OCI-LY7 (cell line): ENCODE data around the gene BCL7B. TPM values are rescaled to one million over a fixed set of nuclear protein-coding genes. Genes with fewer than 3 reads are reported as not detected.
A peak's percentile ranks its signal among the peaks of the same experiment; 100 is the strongest.

ENCODE experiments used
- BruUV-seq: library from RNA; stranded (reverse); fragments of 400-500 nt; replicated peaks from 2 replicates; lab custom pipeline; 2021; lab: Mats Ljungman, UMichigan
- CTCF ChIA-PET: fragments of 300-600 bp; sonication (Branson Sonifier 250); formaldehyde crosslinking; loops from one replicate; lab custom pipeline; 2022; ENCODE audit warnings: antibody characterized with exemption; ENCODE audit not compliant: unreplicated experiment; lab: Charles Lee
- POLR2A ChIA-PET: fragments of 300-600 bp; sonication (Branson Sonifier 250); formaldehyde crosslinking; loops from one replicate; lab custom pipeline; 2022; ENCODE audit warnings: antibody characterized with exemption; lab: Charles Lee
- DNase-seq: peaks from one replicate; pipeline ENCODE4 v3.0.0-alpha.2; 2015; ENCODE audit warnings: low spot score
- H2AFZ ChIP-seq: fragments of 200-600 bp; sonication (generic), shearing (Covaris generic); 2 replicates; pipeline ENCODE4 v1.6.1; 2014; ENCODE audit warnings: mild to moderate bottlenecking, antibody characterized with exemption, low read length, moderate library complexity
- H3K27ac ChIP-seq: fragments of 200-600 bp; sonication (generic); 2 replicates; pipeline ENCODE4 v1.5.1; 2014; ENCODE audit warnings: mixed run types, low read depth, mild to moderate bottlenecking, moderate library complexity, low read length, inconsistent platforms; ENCODE audit not compliant: poor library complexity, severe bottlenecking
- H3K36me3 ChIP-seq: fragments of 200-600 bp; sonication (generic); 2 replicates; pipeline ENCODE4 v1.6.1; 2014; ENCODE audit warnings: mild to moderate bottlenecking, antibody characterized with exemption, low read length, moderate library complexity, mixed read lengths; ENCODE audit not compliant: insufficient read depth
- H3K4me1 ChIP-seq: fragments of 200-600 bp; sonication (generic); 2 replicates; pipeline ENCODE4 v1.5.1; 2014; ENCODE audit warnings: mild to moderate bottlenecking, low read length; ENCODE audit not compliant: insufficient read depth, poor library complexity, severe bottlenecking
- H3K4me2 ChIP-seq: fragments of 200-600 bp; sonication (generic); 2 replicates; pipeline ENCODE4 v1.6.1; 2014; ENCODE audit warnings: mild to moderate bottlenecking, low read length
- H3K4me3 ChIP-seq: fragments of 200-600 bp; sonication (generic); 2 replicates; pipeline ENCODE4 v1.5.1; 2014; ENCODE audit warnings: mild to moderate bottlenecking, low read depth, low read length; ENCODE audit not compliant: poor library complexity, severe bottlenecking
- H3K79me2 ChIP-seq: fragments of 200-600 bp; sonication (generic); 2 replicates; pipeline ENCODE4 v1.6.1; 2016; ENCODE audit warnings: low read depth, mild to moderate bottlenecking, low read length, moderate library complexity, mixed read lengths; ENCODE audit not compliant: insufficient read depth
- H3K9me2 ChIP-seq: fragments of 200-600 bp; sonication (generic); 2 replicates; pipeline ENCODE4 v1.6.1; 2016; ENCODE audit warnings: mild to moderate bottlenecking, low read length, mixed read lengths; ENCODE audit not compliant: insufficient read depth
- H3K9me3 ChIP-seq: fragments of 200-600 bp; sonication (generic); 2 replicates; pipeline ENCODE4 v1.6.1; 2014; ENCODE audit warnings: mild to moderate bottlenecking, mixed run types, low read length, mixed read lengths
- H4K20me1 ChIP-seq: fragments of 200-600 bp; sonication (generic); 2 replicates; pipeline ENCODE4 v1.6.1; 2014; ENCODE audit warnings: mild to moderate bottlenecking, antibody characterized with exemption, low read length, moderate library complexity, mixed read lengths; ENCODE audit not compliant: insufficient read depth
- CTCF ChIP-seq: fragments of 200-600 bp; sonication (generic); conservative IDR thresholded peaks from 2 replicates; pipeline ENCODE4 v1.5.1; 2014; ENCODE audit warnings: mild to moderate bottlenecking, antibody characterized with exemption, low read length, moderate library complexity, mixed read lengths
- EZH2phosphoT487 ChIP-seq: fragments of 200-600 bp; sonication (generic); IDR thresholded peaks from 2 replicates; pipeline ENCODE4 v1.6.1; 2018; ENCODE audit warnings: low read depth, borderline replicate concordance, mild to moderate bottlenecking, mixed run types, antibody characterized with exemption, low read length, moderate library complexity, mixed read lengths
- intact Hi-C: fragments of 100-400 bp; cut with micrococcal nuclease; formaldehyde crosslinking; loops from one replicate; pipeline ENCODE4 v1.10.0; 2022; ENCODE audit not compliant: unreplicated experiment
- total RNA-seq, 2 experiments: library from RNA; depleted of rRNA in 1 of 2; stranded (reverse); fragments of >200 nt in 1 of 2; shearing (Covaris generic) in 1 of 2; gene quantifications; 2 replicates each; pipeline ENCODE4 v1.2.3, GENCODE V29; 2014 to 2022

The BCL7B gene
- total RNA-seq, 2 experiments from 2014 or later: 31.7 to 51.7 TPM

- TF ChIP-seq CTCF (no peak), EZH2phosphoT487 (no peak)
- TSS peak; percentile 83 for BruUV-seq
- Histone ChIP-seq H3K4me3 (peak overlapping the region; percentile 96), H4K20me1 (no peaks in the 10 kb centered on the region; the same call in none of the 2 replicates), H3K27ac (peak overlapping the region; percentile 41), H3K36me3 (peaks cover 28% of the 10 kb centered on the region), H3K4me1 (peaks cover 26% of the 10 kb centered on the region), H3K9me3 (no peaks in the 10 kb centered on the region), H3K79me2 (peaks cover 20% of the 10 kb centered on the region), H3K9me2 (no peaks in the 10 kb centered on the region), H2AFZ (peak overlapping the region; percentile 38; the same call in 1 of the 2 replicates), H3K4me2 (peak overlapping the region; percentile 87)
- no peak for DNase-seq
- ChIA-PET POLR2A (interaction anchor here (0.6 to 2.5 kb wide), 8 partner anchors 10 to 166 kb away, joined by 3 to 6 read pairs (median 4); partner anchors contain the start of genes ABHD11 and BAZ1B), CTCF (interaction anchor here (0.5 to 0.6 kb wide), 5 partner anchors 92 to 748 kb away, joined by 3 to 9 read pairs (median 3); no protein-coding TSS in a partner anchor)
- intact Hi-C loops: loop anchor here (1.0 kb wide), 2 partner anchors 20 to 55 kb away; partner anchors contain the start of genes BAZ1B and BCL7B
Measured at GRCh38 chr7:73577627-73578341, 20.3 kb upstream of the BCL7B start.

GRCh38 chr7:73573791-73574190 lies 16.3 kb upstream of the BCL7B start:
- Histone ChIP-seq H3K4me1 (peaks cover 13% of the 10 kb centered on the region), H3K4me3 (no peak overlapping the region), H4K20me1 (no peaks in the 10 kb centered on the region; the same call in none of the 2 replicates), H3K79me2 (peaks cover 20% of the 10 kb centered on the region), H3K9me3 (no peaks in the 10 kb centered on the region), H2AFZ (no peak overlapping the region), H3K27ac (no peak overlapping the region), H3K9me2 (no peaks in the 10 kb centered on the region), H3K36me3 (peaks cover 65% of the 10 kb centered on the region), H3K4me2 (no peak overlapping the region)
- TF ChIP-seq EZH2phosphoT487: no peak
- TF ChIP-seq CTCF: no peak
- CTCF ChIA-PET: no interaction called here
- POLR2A ChIA-PET: no interaction called here
- intact Hi-C loops: no loop called here
- BruUV-seq: no TSS peak
- no peak for DNase-seq

- Histone ChIP-seq H4K20me1 (no peaks in the 10 kb centered on the region; the same call in none of the 2 replicates), H3K9me2 (no peaks in the 10 kb centered on the region), H3K9me3 (no peaks in the 10 kb centered on the region), H3K4me2 (no peak overlapping the region), H2AFZ (no peak overlapping the region), H3K4me3 (no peak overlapping the region), H3K79me2 (peaks cover 20% of the 10 kb centered on the region), H3K27ac (no peak overlapping the region), H3K4me1 (peaks cover 13% of the 10 kb centered on the region), H3K36me3 (peaks cover 68% of the 10 kb centered on the region)
- DNase-seq: no peak
- intact Hi-C loops: no loop called here
- BruUV-seq: no TSS peak
- no peak for TF ChIP-seq CTCF
- no peak for TF ChIP-seq EZH2phosphoT487
- ChIA-PET POLR2A (no interaction called here), CTCF (no interaction called here)
Measured at GRCh38 chr7:73573276-73573675, 15.8 kb upstream of the BCL7B start.
